ENCODE data around the gene MAP4K4.

Gene MAP4K4

DNA sequence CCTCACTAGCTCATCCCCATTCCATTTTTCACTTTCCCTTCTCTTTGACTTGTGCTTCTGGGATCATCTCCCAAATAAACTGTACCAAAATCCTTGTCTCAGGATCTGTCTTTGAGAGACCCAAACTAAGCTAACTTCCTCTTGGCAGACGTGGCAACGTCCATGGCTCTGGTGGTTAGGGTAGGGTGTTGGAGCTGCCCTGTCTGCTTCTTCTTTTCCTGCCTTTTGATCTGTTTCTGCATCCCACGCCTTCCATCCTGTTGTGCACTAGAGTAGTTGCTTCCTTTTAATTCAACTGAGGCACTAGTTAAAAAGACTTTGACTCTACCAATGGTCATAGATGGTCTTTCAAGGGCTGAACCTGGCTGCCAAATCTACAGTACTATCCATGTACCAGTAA, 5.5 kb upstream of the MAP4K4 start:
- DNase-seq = no peak

- no peak for DNase-seq
Observed at GRCh38 chr2:101692766-101693165, 4.7 kb upstream of the MAP4K4 start.

- DNase-seq = no peak
Observed at GRCh38 chr2:101693991-101694588, 3.4 kb upstream of the MAP4K4 start.

- no peak for DNase-seq
Observed at GRCh38 chr2:101696272-101697123, 1.0 kb upstream of the MAP4K4 start.

GRCh38 chr2:101698014-101698843, 722 bp downstream of the MAP4K4 start:
- peak; percentile 78 for DNase-seq

DNA sequence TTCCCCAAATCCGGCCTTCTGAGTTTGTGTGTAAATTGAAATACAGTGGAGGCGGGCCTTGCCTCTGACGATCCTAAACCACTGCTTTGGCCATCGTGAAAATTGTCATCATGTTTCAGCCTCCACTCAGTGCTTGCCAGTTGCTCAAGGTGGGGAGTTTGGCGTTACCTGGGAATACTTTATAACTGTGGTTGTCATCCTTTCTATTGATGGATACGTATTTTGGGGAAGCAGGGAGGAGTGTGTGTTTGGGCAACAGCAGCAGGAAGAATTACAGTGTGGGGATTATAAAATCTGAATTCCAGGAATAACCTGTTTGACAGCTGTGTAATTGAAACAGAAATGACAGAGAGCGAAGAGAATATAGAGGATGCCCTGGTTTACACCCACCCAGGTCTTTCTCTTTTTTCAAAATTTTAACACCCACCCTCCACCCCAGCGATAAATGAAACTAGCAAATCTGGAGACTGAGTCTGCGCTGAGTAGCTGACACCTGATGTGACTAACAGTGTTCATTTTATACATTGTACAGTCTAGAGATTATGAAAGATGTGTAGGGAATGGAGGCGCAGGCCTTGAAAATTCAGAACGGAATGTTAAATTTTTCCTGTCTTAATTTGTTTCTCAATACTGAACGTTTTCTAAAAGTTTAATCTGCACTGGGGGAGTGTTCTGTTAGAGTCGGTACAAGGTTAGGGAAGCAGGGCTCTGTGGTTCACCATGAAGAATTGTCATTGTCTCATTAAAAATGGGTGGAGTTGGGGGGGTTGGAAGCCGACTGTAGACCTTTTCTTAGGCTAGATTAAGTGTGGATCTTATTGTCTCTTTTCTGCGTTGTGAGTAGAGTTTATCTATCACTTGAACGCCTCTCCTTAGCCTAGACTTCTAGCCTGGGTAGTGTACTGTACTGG, 1.6 kb downstream of the MAP4K4 start:
- DNase-seq = peak; percentile 25

DNA sequence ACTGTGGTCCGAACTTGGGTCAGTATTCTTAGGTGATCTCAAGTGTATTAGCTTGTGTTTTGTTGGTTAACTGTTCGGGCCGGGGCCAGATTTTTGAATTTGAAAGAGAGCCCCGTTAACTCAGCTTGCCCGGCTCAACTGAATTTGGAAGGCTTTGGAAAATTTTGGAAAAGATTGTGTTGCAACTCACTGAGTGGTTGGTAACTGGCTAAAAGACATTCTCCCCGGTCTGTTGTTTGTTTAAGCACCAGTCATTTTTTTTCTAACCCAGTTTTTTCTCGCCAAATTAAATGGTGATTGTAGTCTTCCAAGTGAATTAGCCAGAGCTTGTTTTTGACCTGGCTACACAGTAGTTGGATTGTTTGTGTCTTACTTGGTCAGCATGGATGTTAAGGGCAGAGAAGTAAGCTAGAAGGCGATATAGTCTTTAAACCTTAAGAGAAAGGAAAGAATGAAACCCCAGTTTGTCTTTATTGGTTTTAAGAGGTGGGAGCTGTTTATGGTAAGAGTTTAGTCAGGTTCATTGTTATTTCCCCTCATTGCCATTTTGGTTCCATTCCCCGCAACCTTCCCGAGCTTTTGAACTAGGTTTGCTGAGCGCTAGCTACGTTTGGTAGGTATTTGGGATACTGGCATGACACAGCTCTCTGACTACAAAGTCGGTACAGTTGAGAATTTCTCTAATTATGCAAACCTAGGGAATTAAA, 2.4 kb downstream of the MAP4K4 start:
- peak; percentile 12 for DNase-seq

- no peak for DNase-seq
Observed at GRCh38 chr2:101704046-101704466, 6.5 kb downstream of the MAP4K4 start.

DNA sequence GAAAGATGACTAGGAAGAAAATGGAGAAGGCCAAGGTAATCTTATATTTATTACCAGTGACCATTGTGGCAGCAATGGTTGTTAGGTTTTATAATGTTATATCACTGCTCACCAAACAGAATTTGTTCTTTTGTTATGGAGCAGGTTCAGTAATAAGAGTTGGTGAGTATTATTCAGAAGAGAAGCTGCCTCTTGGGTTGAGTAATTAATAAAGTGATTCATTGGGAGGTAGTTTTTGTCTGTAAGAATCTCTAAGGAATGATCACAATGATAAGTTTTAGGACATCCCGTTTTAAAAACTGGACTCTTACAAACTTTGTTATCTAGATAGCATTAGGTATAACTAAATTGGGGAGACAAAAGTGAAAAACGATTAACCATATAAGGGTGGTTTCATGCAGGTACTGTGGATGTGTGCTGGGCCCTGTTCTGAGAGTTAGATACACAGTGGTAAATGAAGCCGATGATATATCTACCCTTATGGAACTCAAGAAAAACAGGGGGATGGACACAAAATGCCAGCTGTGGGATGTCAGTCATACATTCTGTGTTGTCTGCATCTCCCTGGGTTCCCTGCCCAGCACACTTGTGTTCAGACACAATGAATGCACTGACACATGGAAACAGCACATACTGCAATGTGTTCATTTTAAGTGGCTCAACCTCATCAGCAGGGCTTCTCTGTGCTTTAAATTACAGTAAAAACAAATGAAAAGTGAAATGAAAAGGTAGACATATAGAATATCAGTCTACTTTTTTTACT, 7.5 kb downstream of the MAP4K4 start:
- DNase-seq = no peak

DNA sequence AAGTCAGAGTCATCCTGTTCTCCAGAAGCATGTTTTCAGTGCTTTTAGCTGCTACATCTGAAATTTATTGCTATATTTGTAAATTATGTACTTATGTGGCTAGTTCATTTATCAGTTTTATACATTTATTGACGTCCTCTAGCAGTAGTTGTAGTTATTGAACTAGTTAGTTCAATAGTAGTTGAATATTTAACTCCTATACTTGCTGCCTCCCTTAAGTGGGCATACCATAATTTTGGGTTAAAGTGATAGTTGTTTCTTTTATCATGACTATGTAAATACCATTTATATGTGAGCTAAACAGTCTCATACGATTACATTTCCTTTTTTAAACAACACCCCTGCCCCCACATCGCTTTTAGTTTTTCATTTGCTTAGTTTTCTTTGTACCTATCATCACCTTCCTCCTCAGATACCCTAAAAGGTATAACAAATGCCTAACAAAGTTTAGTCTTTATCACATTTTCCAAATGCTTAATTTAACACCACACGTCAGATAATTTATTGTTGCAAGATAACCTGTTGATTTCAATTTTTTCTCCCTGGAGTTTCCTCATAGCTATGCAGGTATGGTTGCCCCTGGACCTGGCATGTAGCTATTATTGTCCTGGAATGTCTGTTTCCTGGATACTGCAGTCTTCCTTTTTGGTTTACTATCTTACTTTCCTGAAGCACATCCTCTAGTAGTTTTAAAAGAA, 8.8 kb downstream of the MAP4K4 start:
- no peak for DNase-seq

DNA sequence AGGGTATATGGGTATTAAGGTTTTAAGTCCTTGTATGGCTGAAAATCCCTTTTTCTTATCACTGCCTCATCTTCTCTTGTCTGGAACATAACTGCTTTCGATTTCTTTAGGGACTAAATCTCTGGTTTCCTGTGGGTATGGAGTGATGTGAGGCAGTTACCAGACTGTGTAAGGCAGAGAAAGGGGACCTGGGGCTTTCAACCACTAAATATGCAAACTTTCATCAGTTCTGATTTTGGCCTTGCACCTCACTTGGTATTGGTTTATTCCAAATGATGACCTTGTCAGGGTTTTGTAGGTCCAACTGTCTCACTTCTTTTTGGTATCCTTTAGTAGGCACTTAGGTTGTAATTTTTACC, 9.3 kb downstream of the MAP4K4 start:
- no peak for DNase-seq

GRCh38 chr2:101710036-101710435, 12.5 kb downstream of the MAP4K4 start:
- no peak for DNase-seq

DNA sequence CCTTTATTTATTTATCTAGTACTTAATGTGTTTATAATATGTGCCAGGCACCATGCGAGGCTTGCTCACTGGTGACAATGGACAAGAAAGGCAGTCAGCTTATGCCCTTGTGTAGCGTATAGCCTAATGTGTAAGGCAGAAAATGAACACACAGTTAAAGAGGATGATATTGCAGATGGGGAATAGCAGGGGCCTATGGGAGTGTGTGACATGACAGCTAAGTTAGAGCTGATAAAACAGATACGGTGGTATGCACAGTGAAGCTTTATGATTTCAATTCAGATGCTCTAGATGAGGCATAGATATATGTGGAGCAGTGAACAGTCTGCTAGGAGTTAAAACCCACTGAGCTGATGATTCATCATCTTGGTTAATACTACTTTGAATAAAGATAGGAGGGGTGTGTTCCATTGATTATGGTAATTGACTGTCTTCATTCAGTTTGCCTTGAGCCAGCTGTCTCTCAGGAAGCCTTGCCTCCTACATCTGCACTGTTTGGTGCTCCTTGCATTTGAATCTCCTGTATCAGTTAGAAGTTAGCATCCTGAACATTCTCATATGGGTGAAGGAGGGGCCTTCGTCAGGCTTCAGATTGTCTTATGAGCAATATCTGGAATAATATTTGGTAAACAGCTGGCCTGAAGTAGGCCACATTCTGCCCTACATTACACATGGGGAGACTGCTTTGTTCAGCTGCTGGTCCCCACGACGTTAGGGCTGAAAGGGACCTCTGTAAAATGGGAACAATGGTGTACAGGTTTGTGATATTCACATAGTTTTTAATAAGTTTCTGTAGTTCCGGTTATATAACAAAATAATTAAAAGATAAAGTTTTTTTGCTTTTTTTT, 13.2 kb downstream of the MAP4K4 start:
- DNase-seq = no peak

DNA sequence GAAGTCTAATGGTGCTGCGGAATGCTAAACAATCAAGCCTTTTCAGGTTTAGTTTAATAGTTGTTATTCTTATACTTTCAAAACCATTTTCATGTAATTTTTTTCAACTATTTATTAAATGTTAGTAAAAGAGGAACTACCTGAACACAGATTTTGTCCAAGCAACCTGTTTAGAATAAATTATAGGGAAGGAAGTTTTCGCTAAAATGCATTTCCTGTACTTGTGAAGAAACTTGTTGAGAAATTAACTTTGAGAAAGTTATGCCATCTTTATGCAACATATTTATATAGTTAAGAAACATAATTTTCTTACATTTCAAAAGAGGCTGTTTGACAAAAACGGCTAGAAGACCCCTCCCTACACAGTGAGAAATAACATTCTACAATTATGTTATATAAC, 16.6 kb downstream of the MAP4K4 start:
- no peak for DNase-seq

DNA sequence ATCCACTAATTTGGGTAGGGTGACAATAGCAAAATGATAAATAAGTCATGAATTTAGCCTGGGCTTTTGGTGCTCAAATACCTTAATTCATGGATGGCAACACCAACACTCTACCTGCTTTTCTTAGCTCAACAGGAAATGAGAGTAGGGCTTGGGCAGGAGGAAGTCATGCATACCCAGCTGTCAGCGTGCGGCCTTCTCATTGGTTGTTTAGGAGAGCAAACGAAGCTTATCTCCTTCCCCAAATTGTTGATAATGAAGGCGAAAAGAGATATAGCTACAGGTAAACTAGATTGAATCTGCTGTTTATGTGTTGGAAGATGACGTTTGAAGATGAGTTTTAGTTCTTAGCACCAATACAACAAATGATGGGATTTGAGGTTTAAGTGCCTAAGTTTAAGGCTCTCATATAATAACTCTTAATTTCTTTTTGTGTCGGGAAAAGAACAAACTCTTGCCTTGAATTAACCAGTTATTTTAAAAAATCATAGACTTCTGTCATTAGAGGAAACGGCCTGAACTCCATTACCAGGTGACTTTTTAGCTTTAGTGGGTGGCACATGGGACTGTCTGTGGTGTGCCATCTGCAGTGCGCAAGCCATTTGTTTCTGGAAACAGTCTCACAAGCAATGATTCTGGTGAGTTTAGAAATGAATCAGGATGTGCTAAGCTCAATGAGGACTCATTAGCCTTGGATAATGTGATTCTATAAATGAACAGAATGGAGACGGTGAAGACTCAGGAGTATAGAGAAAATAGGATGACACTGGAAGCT, 19.8 kb downstream of the MAP4K4 start:
- DNase-seq = no peak

DNA sequence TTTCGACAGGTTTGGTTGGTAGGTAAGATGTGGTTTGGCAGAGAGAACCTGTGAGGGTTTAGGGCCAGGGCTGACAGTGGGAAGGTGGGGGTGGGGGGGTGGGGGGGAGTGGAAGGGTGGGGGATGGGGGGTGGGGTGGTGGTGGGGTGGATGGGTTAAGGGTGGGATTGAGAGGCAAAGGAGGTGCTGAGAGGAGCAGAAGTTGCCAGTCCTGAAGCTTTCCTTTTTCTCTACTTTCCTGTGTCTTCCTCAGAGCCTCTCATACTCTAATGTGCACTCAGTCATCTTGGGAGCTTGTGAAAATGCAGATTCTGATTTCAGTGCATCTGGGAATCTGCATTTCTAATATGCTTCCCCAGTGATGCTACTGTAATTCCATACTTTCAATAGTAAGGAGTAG, 21.0 kb downstream of the MAP4K4 start:
- no peak for DNase-seq

GRCh38 chr2:101718993-101719571, 21.6 kb downstream of the MAP4K4 start:
- no peak for DNase-seq

DNA sequence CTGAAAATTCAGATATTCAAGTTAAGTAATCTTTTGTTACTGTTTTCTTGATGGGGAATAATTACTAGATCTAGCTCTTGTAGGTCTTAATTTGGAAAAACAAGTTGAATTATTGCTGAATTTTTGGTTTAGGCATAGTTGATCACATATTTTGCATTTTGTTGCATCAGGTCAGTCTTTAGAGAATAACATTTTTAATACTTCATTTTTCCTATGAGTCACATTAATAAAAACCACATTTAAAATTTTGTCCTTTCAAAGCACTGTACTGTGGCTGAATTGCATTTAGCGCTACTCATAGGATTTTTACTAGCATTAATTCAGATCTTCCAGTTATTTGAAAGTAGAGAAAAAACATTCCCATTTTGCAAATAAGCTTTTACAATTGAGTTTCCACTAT, 23.2 kb downstream of the MAP4K4 start:
- no peak for DNase-seq
